K562 (cell line): ENCODE results near the gene WDR70. TPM values are rescaled to one million over a fixed set of nuclear protein-coding genes. Genes with fewer than 3 reads are reported as not detected.

ENCODE experiments used
- ATAC-seq: fragments of 200-7000 bp; cut with Tn5 transposase; 3 replicates; pipeline ENCODE4 v1.9.1; 2020; ENCODE audit warnings: moderate library complexity
- BruUV-seq: library from RNA; stranded (reverse); fragments of 400-500 nt; replicated peaks from 2 replicates; lab custom pipeline; 2021; lab: Mats Ljungman, UMichigan
- CTCF ChIA-PET: fragments of 300-600 bp; formaldehyde crosslinking; extraction: SDS; loops from one replicate; lab custom pipeline; 2021; ENCODE audit warnings: low intra/inter-chr PET ratio; lab: Yijun Ruan, JAX
- POLR2A ChIA-PET: fragments of 300-600, 350-650 bp; sonication (Branson Sonifier 250); formaldehyde crosslinking; extraction: SDS; loops from one replicate; lab custom pipeline; 2021; ENCODE audit warnings: antibody characterized with exemption, inconsistent platforms; lab: Yijun Ruan, JAX
- DNase-seq, 4 experiments: peaks; one replicate each; pipeline versions ENCODE4 v3.0.0 to v3.0.0-alpha.2; 2011 to 2018; ENCODE audit warnings: low spot score in 3 of 4, mixed read lengths in 3 of 4; ENCODE audit errors: extremely low read depth in 1 of 4
- FAIRE-seq: peaks from 2 replicates; lab custom pipeline; 2011; peaks lifted over from hg19 to GRCh38; lab: Jason Lieb, UNC
- H2AFZ ChIP-seq: 2 replicates; pipeline ENCODE4 v1.6.0; 2011; ENCODE audit warnings: low read depth, low read length, control low read depth, inconsistent platforms
- H3K27ac ChIP-seq: fragments of 200-600 bp; 3 replicates; pipeline ENCODE4 v1.8.0; 2011; ENCODE audit warnings: low read depth, mild to moderate bottlenecking, control low read depth, inconsistent platforms, low read length, moderate library complexity, mixed read lengths; ENCODE audit errors: extremely low read depth
- H3K27me3 ChIP-seq, 2 experiments: fragments of 300-600 bp in 1 of 2; 2 replicates in 1 of 2; 3 replicates in 1 of 2; pipeline versions ENCODE4 v1.6.0 to v1.8.0; 2011; ENCODE audit warnings: inconsistent platforms in 2 of 2, low read length in 2 of 2, mild to moderate bottlenecking in 1 of 2, mixed read lengths in 1 of 2, moderate library complexity in 1 of 2; ENCODE audit not compliant: control insufficient read depth in 2 of 2, insufficient read depth in 2 of 2
- H3K36me3 ChIP-seq: fragments of 300-600 bp; 3 replicates; pipeline ENCODE4 v1.8.0; 2011; ENCODE audit warnings: mild to moderate bottlenecking, low read length, inconsistent platforms; ENCODE audit not compliant: control insufficient read depth, insufficient read depth
- H3K4me1 ChIP-seq, 2 experiments: fragments of 200-600 bp in 1 of 2; replicated peaks in 1 of 2; 2 replicates in 1 of 2; 3 replicates in 1 of 2; pipeline versions ENCODE4 v1.5.1 to v1.8.0; 2011; ENCODE audit warnings: inconsistent platforms in 2 of 2, low read length in 2 of 2, mild to moderate bottlenecking in 1 of 2, mixed read lengths in 1 of 2, moderate library complexity in 1 of 2; ENCODE audit not compliant: control insufficient read depth in 2 of 2, insufficient read depth in 2 of 2
- H3K4me2 ChIP-seq: 2 replicates; pipeline ENCODE4 v1.6.1; 2011; ENCODE audit warnings: low read length, control low read depth, inconsistent platforms, mixed read lengths; ENCODE audit not compliant: insufficient read depth
- H3K4me3 ChIP-seq: fragments of 200-600 bp; sonication (generic), shearing (Covaris generic); 2 replicates; pipeline ENCODE4 v1.5.1; 2016; ENCODE audit warnings: control low read depth, inconsistent platforms
- H3K79me2 ChIP-seq: fragments of 200-600 bp; 3 replicates; pipeline ENCODE4 v1.8.0; 2011; ENCODE audit warnings: low read length, inconsistent platforms; ENCODE audit not compliant: control insufficient read depth, insufficient read depth
- H3K9ac ChIP-seq, 2 experiments: 2 replicates each; pipeline versions ENCODE4 v1.6.0 to v1.6.1; 2011; ENCODE audit warnings: low read depth in 2 of 2, low read length in 2 of 2, control low read depth in 1 of 2, inconsistent platforms in 1 of 2, mild to moderate bottlenecking in 1 of 2, mixed read lengths in 1 of 2; ENCODE audit not compliant: insufficient read depth in 1 of 2
- H3K9me1 ChIP-seq: one replicate; pipeline ENCODE4 v1.6.0; 2011; ENCODE audit warnings: inconsistent platforms, mild to moderate bottlenecking, low read length, moderate library complexity; ENCODE audit not compliant: control insufficient read depth, insufficient read depth
- H3K9me3 ChIP-seq: replicated peaks from 2 replicates; pipeline ENCODE4 v1.5.1; 2011; ENCODE audit warnings: low read depth, low read length, inconsistent platforms; ENCODE audit not compliant: control insufficient read depth, insufficient read depth
- H4K20me1 ChIP-seq: replicated peaks from 2 replicates; pipeline ENCODE4 v1.6.1; 2011; ENCODE audit warnings: low read length, inconsistent platforms, mixed read lengths; ENCODE audit not compliant: control insufficient read depth, insufficient read depth
- TAL1 ChIP-seq: fragments of 450-650 bp; IDR thresholded peaks from 2 replicates; pipeline ENCODE4 v1.6.1; 2016; ENCODE audit warnings: mild to moderate bottlenecking
- WGBS: fragments of 100-300 bp; shearing (Covaris generic); methylation state at CpG from one replicate; pipeline ENCODE4 v1.1.6; 2016; ENCODE audit warnings: low coverage, mixed read lengths; ENCODE audit not compliant: insufficient coverage; ENCODE audit errors: missing lambda C conversion rate; 5-methylcytosine and 5-hydroxymethylcytosine counted together
- in situ Hi-C: fragments of 300-500 bp; cut with MboI; formaldehyde crosslinking; loops from 4 replicates; pipeline ENCODE4 v1.15.0; 2018; ENCODE audit warnings: inconsistent platforms, mixed read lengths
- intact Hi-C: fragments of 100-400 bp; cut with micrococcal nuclease; formaldehyde crosslinking; loops from 2 replicates; pipeline ENCODE4 v1.14.2; 2022
- polyA plus RNA-seq, 8 experiments: library from polyadenylated mRNA; depleted of rRNA in 4 of 8; stranded (reverse) in 5 of 8; unstranded in 3 of 8; fragments of >200 nt; fragmentation: Nextera tagmentation in 2 of 8; fragmentation: Illumina TruSeq in 1 of 8; extraction: Ambion mirVana in 2 of 8; extraction: Trizol in 1 of 8; gene quantifications; 2 replicates each; pipeline versions ENCODE4 v1.2.1 to v1.2.3, GENCODE V29; 2011 to 2014; ENCODE audit warnings: inconsistent platforms in 1 of 8, missing spikeins in 1 of 8
- total RNA-seq, 7 experiments: library from RNA; depleted of rRNA in 6 of 7; stranded (reverse); fragments of >200 nt in 6 of 7; fragmentation: Illumina TruSeq in 2 of 7; extraction: Trizol in 2 of 7; gene quantifications; 2 replicates each; pipeline versions ENCODE4 v1.2.1 to v1.2.3, GENCODE V29; 2011 to 2021; ENCODE audit warnings: low replicate concordance in 1 of 7
- TF ChIP-seq, protein P1 (sequence below): fragments of 450-650 bp; IDR thresholded peaks from 2 replicates; pipeline ENCODE4 v1.6.1; 2018; ENCODE audit not compliant: partially characterized antibody

The WDR70 gene
- total and polyA plus RNA-seq, 9 of the 15 experiments (the other 6 are each of a cell fraction or from before 2014, with no cell fraction given) = 16.8 to 46.6 (median 38.8) TPM

DNA sequence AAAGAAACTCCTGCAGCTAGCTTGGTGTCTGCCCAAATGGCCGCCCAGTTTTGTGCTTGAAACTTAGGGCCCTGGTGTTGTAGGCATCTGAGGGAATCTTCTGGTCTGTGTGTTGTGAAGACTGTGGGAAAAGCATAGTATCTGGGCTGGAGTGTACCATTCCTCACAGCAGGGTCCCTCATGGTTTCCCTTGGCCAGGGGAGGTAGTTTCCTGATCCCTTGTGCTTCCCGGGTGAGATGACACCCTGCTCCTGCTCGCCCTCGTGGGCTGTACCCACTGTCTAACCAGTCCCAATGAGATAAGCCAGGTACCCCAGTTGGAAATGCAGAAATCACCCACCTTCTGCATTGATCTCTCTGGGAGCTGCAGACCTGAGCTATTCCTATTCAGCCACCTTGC, 277.9 kb downstream of the WDR70 start:
- Histone ChIP-seq H3K27ac (no peak overlapping the region), H3K4me2 (no peak overlapping the region), H3K4me1 (peaks cover 0 to 2% of the 10 kb centered on the region in 2 experiments; a peak in 1 of 5 replicates), H2AFZ (no peak overlapping the region), H3K9me3 (no peaks in the 10 kb centered on the region), H3K27me3 (no peaks in the 10 kb centered on the region), H3K4me3 (no peak overlapping the region), H4K20me1 (no peaks in the 10 kb centered on the region), H3K9me1 (no peaks in the 10 kb centered on the region), H3K79me2 (no peaks in the 10 kb centered on the region), H3K36me3 (no peaks in the 10 kb centered on the region), H3K9ac (no peak overlapping the region)
- BruUV-seq = no TSS peak
- DNase-seq (no peak), FAIRE-seq (no peak), ATAC-seq (no peak)
- ChIA-PET CTCF (no interaction called here), POLR2A (no interaction called here)
- in situ Hi-C loops = no loop called here
- intact Hi-C loops = no loop called here
- 32% methylated on average over 4 of the region's 4 CpGs for WGBS
- TF ChIP-seq, protein P1, sequence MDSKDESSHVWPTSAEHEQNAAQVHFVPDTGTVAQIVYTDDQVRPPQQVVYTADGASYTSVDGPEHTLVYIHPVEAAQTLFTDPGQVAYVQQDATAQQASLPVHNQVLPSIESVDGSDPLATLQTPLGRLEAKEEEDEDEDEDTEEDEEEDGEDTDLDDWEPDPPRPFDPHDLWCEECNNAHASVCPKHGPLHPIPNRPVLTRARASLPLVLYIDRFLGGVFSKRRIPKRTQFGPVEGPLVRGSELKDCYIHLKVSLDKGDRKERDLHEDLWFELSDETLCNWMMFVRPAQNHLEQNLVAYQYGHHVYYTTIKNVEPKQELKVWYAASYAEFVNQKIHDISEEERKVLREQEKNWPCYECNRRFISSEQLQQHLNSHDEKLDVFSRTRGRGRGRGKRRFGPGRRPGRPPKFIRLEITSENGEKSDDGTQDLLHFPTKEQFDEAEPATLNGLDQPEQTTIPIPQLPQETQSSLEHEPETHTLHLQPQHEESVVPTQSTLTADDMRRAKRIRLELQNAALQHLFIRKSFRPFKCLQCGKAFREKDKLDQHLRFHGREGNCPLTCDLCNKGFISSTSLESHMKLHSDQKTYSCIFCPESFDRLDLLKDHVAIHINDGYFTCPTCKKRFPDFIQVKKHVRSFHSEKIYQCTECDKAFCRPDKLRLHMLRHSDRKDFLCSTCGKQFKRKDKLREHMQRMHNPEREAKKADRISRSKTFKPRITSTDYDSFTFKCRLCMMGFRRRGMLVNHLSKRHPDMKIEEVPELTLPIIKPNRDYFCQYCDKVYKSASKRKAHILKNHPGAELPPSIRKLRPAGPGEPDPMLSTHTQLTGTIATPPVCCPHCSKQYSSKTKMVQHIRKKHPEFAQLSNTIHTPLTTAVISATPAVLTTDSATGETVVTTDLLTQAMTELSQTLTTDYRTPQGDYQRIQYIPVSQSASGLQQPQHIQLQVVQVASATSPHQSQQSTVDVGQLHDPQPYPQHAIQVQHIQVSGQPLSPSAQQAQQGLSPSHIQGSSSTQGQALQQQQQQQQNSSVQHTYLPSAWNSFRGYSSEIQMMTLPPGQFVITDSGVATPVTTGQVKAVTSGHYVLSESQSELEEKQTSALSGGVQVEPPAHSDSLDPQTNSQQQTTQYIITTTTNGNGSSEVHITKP = peak; percentile 70
- TF ChIP-seq TAL1 = no peak
